Measurements from ENCODE around the gene UBE2E3.

DNA sequence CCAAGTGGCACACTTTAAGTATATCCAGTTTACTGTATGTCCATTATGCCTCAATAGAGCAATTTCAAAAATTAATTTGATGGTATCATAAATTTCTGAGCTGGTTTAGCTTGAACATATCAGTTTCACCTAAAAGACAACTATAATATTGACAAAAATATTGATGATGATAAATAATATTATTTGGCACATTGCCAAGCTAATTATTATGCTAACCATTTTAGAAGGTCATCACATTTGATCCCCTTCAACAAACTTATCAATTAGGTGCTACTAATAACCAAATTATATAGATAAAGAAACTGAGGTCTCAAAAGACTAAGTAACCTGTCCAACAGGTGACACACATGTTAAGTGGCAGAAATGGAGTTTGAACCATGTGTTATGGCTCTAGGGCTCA lies 26.9 kb upstream of the UBE2E3 start:
- TF ChIP-seq, protein P1, sequence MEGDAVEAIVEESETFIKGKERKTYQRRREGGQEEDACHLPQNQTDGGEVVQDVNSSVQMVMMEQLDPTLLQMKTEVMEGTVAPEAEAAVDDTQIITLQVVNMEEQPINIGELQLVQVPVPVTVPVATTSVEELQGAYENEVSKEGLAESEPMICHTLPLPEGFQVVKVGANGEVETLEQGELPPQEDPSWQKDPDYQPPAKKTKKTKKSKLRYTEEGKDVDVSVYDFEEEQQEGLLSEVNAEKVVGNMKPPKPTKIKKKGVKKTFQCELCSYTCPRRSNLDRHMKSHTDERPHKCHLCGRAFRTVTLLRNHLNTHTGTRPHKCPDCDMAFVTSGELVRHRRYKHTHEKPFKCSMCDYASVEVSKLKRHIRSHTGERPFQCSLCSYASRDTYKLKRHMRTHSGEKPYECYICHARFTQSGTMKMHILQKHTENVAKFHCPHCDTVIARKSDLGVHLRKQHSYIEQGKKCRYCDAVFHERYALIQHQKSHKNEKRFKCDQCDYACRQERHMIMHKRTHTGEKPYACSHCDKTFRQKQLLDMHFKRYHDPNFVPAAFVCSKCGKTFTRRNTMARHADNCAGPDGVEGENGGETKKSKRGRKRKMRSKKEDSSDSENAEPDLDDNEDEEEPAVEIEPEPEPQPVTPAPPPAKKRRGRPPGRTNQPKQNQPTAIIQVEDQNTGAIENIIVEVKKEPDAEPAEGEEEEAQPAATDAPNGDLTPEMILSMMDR (conservative IDR thresholded peaks at IDR 0.05; ENCODE audit: low read length) = no peak
- no peak for TF ChIP-seq EZH2phosphoT487 (IDR thresholded peaks at IDR 0.05; ENCODE audit: borderline replicate concordance)

All from Loucy (cell line).